GM19238 (cell line): ENCODE measurements around the gene PLPPR2.
"Not testable (repeated sequence)": the region's sequence is repeated elsewhere in the genome, so short reads cannot be mapped to it uniquely, and the experiment has no call there.

ENCODE experiments used
- DNase-seq: peaks from one replicate; pipeline ENCODE4 v3.0.0; 2011; ENCODE audit warnings: low spot score; ENCODE audit not compliant: insufficient read length

PLPPR2 gene

GRCh38 chr19:11370744-11371143, 15.5 kb downstream of the PLPPR2 start:
- no peak for DNase-seq

GRCh38 chr19:11373166-11373884, 18.1 kb downstream of the PLPPR2 start:
- no peak for DNase-seq

DNA sequence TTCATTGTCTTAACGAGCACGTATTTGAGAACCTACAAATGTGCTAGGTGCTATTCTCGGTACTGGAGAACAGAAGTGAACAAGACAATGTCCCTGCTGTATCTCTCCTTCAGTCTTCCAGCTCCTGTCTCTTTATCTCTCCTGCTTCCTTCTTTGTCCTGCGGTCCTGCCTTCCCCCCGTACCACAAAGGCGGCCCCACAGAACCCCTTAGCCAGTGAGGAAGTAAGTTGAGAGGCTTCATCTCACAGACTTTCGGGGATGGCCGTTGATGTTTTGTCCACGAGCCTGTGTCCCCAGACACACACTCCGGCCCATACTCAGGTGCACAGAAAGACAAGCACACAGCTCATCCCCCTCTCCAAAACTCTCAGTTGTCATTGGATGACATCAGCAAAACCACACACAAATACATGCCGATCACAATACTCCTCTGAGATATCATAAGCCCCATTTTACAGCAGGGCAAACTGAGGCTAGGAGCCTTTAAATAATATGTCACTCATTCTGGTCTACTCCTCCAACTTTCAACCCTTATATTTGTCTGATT, 18.7 kb downstream of the PLPPR2 start:
- no peak for DNase-seq

- peak; percentile 97 for DNase-seq
These were observed 19.4 kb downstream of the PLPPR2 start, which contains the start of gene SWSAP1 for GRCh38 chr19:11374433-11375142. SWSAP1 (plus strand) TSS chr19:11374666; CDS start chr19:11374681, 15 bp downstream.

GRCh38 chr19:11375143-11375948, 20.1 kb downstream of the PLPPR2 start:
- no peak for DNase-seq

DNA sequence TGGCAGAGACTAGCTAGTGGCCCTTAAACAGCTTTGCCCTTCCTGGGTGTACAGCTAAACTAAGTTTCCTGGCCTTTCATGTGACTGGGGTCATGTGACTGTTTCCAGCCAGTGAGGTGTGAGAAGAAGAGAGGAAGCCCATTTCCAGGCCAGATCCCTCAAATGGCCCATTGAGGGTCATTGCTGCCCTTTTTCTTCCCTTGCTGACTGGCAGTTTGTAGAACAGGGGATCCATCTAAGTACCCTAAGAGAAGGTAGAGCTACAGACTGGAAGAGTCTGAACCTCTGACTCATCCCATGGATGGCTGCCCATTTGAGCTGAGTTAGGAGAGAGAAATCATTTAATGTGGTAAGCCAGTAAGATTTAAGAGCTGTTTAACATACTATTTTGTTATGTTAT, 22.0 kb downstream of the PLPPR2 start:
- DNase-seq: no peak

- DNase-seq: no peak
These were observed 22.5 kb downstream of the PLPPR2 start for GRCh38 chr19:11377756-11378155.

DNA sequence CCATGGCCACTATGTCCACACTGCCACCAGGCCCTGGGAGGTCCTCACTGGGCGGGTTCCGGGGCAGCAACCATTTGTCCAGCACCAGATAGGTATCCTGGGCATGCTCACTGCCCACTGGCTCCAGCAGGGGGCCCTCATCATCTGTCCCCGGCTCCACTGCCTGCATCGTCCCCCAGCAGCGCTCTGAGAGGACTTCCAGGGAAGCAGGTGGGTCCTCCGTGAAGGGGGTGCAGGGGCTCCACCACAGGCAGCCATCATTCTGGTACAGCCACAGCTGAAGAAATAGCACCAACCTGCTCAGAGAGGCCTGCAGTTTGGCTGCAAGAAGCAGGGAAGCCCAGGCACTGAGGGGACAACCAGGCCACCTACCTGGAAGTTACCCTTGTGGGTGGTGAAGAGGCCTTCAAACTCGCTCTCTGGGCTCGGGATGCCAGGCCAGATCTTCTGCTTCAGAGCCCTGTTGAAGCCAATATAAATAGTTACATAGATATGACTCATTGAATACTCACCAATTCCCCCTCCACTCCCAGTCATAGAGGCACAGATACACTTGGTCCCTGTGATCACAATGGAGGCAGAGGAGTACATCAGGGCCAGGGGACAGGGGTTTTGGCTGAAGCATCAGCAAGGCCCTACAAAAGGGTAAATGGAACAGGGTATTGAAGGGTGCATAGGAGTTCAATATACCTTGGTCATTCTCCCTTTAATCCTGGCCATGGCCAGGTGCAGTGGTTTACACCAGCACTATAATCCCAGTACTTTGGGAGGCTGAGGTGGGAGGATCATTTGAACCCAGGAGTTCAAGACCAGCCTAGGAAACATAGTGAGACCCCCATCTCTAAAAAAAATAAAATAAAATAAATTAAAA, 23.3 kb downstream of the PLPPR2 start:
- DNase-seq: no peak

GRCh38 chr19:11379269-11379845, 24.1 kb downstream of the PLPPR2 start:
- not testable (repeated sequence) for DNase-seq

GRCh38 chr19:11379857-11380350, 24.7 kb downstream of the PLPPR2 start:
- DNase-seq: no peak

- peak; percentile 97 for DNase-seq
These were observed 25.7 kb downstream of the PLPPR2 start for GRCh38 chr19:11380653-11381537.

GRCh38 chr19:11382898-11383705, 27.9 kb downstream of the PLPPR2 start:
- DNase-seq: no peak

DNA sequence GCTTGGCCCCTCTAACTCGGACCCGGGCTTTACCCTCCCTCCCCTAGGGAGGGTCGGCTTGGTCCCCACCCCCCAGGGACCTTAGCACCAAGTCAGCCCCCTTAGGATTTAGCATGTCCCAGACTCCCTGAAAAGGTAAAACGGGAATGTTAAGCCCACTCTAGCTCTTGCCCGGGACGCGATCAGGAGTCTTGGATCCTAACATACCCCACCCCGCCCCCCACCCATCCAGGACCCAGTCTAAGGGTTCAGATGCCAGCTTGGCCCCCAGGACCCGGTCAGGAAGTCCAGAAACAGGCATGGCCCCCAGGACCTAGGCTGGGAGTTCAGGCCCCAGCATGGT, 28.4 kb downstream of the PLPPR2 start:
- DNase-seq: no peak

DNA sequence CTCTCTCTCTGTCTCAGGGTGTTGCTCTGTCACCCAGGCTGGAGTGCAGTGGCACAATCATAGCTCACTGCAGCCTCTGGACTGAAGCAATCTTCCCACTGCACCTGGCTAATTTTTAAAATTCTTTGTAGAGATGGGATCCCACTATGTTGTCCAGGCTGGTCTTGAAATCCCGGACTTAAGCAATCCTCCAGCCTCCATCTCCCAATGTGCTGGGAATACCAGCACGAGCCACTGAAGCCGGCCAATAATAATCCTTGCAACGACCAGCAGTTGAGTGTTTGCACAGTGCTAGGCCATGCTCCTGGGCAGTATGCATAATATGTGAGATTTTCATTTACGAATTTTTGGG, 29.5 kb downstream of the PLPPR2 start:
- no peak for DNase-seq

DNA sequence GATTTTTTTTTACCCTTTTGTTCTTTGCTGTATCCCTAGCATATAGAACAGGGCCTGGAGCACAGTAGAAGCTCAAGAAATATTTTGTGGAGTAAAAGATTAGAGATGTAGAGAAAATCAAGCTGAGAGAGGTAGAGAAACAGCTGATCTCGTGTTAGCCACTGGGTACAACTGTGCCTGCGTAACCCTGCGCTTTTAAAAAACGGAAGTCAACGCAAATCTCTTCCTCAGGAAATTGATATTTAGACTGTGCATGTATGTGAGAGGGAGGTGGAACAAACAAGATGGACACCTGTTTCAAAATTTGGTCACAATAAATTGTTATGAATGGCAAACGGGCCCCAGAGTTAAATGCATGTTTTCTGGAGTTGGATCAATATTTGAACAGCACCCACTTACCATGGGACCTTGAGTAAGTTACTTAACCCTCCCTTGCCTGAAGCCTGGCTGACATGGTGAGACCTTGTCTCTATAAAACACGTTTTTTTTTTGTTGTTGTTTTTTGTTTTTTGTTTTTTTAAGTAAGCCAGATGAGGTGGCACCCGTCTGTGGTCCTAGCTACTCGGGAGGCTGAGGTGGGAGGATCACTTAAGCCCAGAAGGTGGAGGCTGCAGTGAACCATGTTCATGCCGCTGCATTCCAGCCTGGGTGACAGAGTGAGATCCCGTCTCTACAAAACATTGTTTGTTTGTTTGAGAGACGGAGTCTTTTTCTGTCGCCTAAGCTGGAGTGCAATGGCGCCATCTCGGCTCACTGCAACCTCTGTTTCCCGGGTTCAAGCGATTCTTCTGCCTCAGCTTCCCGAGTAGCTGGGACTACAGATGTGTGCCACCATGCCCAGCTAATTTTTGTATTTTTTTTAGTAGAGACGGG, 32.2 kb downstream of the PLPPR2 start:
- DNase-seq: no peak

DNA sequence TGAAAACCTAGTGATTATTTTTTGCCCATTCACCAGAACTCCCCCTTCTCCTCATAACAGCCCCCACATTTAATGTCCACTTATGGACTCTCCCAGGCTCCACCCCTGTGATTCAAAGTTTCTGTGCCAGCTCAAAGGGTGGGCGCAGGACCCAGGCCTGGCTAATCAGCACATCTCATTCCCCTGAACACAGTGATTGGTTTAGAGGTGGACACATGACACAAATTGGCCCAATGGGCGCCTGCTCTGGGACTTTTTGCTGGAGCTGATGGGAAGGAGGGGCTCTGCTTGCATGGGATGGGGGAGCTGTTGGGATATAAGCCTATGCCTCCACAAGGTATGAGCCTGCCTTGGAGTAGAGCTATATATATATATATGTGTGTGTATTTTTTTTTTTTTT, 35.1 kb downstream of the PLPPR2 start:
- DNase-seq: no peak

DNA sequence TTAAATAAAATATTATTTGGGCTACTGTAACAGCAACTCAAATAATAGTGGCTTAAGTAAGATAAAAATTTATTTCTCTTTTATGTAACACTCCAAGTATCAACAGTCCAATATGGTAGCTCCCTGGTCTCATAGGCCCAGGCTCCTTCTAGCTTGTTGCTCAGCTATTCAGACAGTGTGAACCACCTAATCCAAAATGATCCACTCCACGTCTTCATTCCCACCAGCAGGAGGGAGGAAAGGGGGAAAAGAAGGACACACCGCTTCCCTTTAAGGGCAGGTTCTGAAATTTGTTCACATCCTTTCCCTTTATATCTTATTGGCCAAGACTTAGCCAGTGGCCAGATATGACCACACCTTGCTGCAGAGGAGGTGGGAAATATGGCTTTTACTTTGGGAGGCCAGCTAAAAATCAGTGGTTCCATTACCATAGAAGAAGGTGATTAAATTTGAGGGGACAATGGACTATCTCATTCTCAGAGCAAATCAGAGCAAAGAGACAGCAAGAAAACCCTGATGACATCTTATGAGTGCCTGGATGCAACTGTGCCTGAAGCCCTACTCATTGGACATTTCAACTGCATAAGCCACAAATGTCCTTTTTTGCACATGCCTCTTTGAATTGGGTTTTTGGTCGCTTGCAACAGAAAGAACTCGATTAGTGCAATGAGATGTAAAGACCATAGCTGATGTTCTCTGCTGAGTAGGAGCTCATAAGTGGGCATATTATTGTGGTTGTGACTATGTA, 35.9 kb downstream of the PLPPR2 start:
- DNase-seq: no peak
